Osteoblast (primary cell): ENCODE measurements around the gene C5. TPM values are rescaled to one million over a fixed set of nuclear protein-coding genes. Genes with fewer than 3 reads are reported as not detected.
"Not testable (repeated sequence)": the region's sequence is repeated elsewhere in the genome, so short reads cannot be mapped to it uniquely, and the experiment has no call there.

Source experiments
- DNase-seq: peaks from one replicate; pipeline ENCODE4 v3.0.0; 2011; ENCODE audit warnings: low spot score, mixed read lengths; ENCODE audit not compliant: insufficient read length; ENCODE audit errors: missing footprints
- H2AFZ ChIP-seq: 2 replicates; pipeline ENCODE4 v1.6.0; 2011; ENCODE audit warnings: mild to moderate bottlenecking, low read length
- H3K27ac ChIP-seq: 2 replicates; pipeline ENCODE4 v1.5.1; 2011; ENCODE audit warnings: mild to moderate bottlenecking, low read depth, low read length, moderate library complexity
- H3K27me3 ChIP-seq: 2 replicates; pipeline ENCODE4 v1.6.0; 2012; ENCODE audit warnings: mild to moderate bottlenecking, control low read depth, inconsistent platforms, low read length, moderate library complexity; ENCODE audit not compliant: insufficient read depth
- H3K36me3 ChIP-seq: 2 replicates; pipeline ENCODE4 v1.5.1; 2011; ENCODE audit warnings: mild to moderate bottlenecking, low read length, control low read depth, moderate library complexity; ENCODE audit not compliant: insufficient read depth
- H3K4me1 ChIP-seq: 2 replicates; pipeline ENCODE4 v1.5.1; 2011; ENCODE audit warnings: mild to moderate bottlenecking, low read length, control low read depth, moderate library complexity; ENCODE audit not compliant: insufficient read depth
- H3K4me2 ChIP-seq: 2 replicates; pipeline ENCODE4 v1.6.0; 2011; ENCODE audit warnings: mild to moderate bottlenecking, low read length; ENCODE audit not compliant: insufficient read depth
- H3K4me3 ChIP-seq: fragments of 200-600 bp; sonication (generic); 3 replicates; pipeline ENCODE4 v1.5.1; 2012; ENCODE audit warnings: mild to moderate bottlenecking, low read length, inconsistent platforms; ENCODE audit not compliant: insufficient read depth
- H3K79me2 ChIP-seq: 2 replicates; pipeline ENCODE4 v1.6.0; 2012; ENCODE audit warnings: mild to moderate bottlenecking, low read length, control low read depth, inconsistent platforms; ENCODE audit not compliant: insufficient read depth
- H3K9me3 ChIP-seq: 2 replicates; pipeline ENCODE4 v1.5.1; 2011; ENCODE audit warnings: low read depth, low read length, control low read depth
- H4K20me1 ChIP-seq: 2 replicates; pipeline ENCODE4 v1.6.0; 2012; ENCODE audit warnings: mild to moderate bottlenecking, low read length, control low read depth; ENCODE audit not compliant: insufficient read depth
- total RNA-seq: library from RNA; depleted of rRNA; stranded (reverse); fragments of >200 nt; gene quantifications from 2 replicates; pipeline ENCODE4 v1.2.3, GENCODE V29; 2012
- TF ChIP-seq, protein P1 (sequence below): IDR thresholded peaks from 2 replicates; pipeline ENCODE4 v1.5.1; 2011; ENCODE audit warnings: mild to moderate bottlenecking, low read depth, low read length, moderate library complexity; ENCODE audit errors: extremely low read depth

C5 gene
- 5.1 and 5.6 TPM in 2 replicates for total RNA-seq

DNA sequence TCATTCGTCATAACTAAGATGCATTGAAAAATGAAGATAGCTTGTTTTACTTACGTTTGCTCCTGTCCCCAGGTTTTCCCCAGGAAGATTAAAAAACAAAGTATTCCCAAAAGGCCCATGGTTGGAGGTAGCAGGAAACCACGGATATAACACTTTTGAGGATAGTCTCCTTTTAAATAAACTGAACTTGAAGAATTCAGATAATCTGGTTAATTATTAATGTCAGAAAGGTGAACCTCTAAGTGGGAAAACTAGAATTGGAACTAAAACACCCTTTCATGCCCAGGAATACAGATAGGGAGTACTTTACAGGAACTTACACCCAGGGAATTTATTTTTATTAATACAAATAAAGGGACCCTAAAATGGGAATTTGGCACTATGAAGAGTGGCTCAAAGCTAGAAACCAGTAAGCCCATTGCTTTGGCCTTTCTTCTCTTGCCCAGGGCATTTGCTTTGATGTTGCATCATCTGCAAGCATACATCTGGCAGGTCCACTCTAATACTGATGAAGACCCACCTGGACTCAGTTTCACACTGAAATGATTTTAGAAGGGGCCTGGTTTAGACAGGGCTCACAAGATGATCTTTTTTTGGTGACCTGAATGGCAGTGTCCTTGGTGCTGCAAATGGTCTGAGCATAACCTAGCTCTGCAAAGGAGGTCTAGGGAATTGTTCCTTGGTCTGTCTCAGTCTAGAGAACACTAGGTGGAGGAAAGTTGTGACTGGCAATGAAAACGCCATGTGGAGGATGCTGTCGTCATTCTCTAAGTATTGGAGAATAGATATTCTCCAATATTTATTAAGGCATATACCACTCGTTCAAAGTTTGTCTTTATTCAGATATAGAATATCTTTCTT is at the start of gene C5:
C5 (minus strand) TSS at position 148 of the 861 bp plus-strand sequence; CDS start at position 119, 29 bp downstream.
- no peak within 1 kb of the TSS for H3K4me3 ChIP-seq
- no peaks in the 10 kb centered on the region for H3K9me3 ChIP-seq
- no peak for DNase-seq
- no peak within 1 kb of the TSS for H3K4me2 ChIP-seq
- H4K20me1 ChIP-seq: no peaks in the 10 kb centered on the region
- no peak within 1 kb of the TSS for H2AFZ ChIP-seq
- no peaks in the 10 kb centered on the region for H3K4me1 ChIP-seq
- H3K79me2 ChIP-seq: no peaks in the 10 kb centered on the region
- H3K27me3 ChIP-seq: no peaks in the 10 kb centered on the region
- TF ChIP-seq, protein P1, sequence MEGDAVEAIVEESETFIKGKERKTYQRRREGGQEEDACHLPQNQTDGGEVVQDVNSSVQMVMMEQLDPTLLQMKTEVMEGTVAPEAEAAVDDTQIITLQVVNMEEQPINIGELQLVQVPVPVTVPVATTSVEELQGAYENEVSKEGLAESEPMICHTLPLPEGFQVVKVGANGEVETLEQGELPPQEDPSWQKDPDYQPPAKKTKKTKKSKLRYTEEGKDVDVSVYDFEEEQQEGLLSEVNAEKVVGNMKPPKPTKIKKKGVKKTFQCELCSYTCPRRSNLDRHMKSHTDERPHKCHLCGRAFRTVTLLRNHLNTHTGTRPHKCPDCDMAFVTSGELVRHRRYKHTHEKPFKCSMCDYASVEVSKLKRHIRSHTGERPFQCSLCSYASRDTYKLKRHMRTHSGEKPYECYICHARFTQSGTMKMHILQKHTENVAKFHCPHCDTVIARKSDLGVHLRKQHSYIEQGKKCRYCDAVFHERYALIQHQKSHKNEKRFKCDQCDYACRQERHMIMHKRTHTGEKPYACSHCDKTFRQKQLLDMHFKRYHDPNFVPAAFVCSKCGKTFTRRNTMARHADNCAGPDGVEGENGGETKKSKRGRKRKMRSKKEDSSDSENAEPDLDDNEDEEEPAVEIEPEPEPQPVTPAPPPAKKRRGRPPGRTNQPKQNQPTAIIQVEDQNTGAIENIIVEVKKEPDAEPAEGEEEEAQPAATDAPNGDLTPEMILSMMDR: no peak
- H3K36me3 ChIP-seq: no peaks in the 10 kb centered on the region
- no peak within 1 kb of the TSS for H3K27ac ChIP-seq

GRCh38 chr9:121098567-121099198 is 48.6 kb upstream of the C5 start:
- H2AFZ ChIP-seq: no peak overlapping the region
- no peaks in the 10 kb centered on the region for H4K20me1 ChIP-seq
- TF ChIP-seq, protein P1: no peak
- H3K36me3 ChIP-seq: no peaks in the 10 kb centered on the region
- H3K9me3 ChIP-seq: no peaks in the 10 kb centered on the region
- no peak overlapping the region for H3K4me3 ChIP-seq
- H3K4me2 ChIP-seq: no peak overlapping the region
- no peak overlapping the region for H3K27ac ChIP-seq
- no peaks in the 10 kb centered on the region for H3K27me3 ChIP-seq
- DNase-seq: no peak
- no peaks in the 10 kb centered on the region for H3K79me2 ChIP-seq
- H3K4me1 ChIP-seq: no peaks in the 10 kb centered on the region

GRCh38 chr9:121095057-121095456 is 45.0 kb upstream of the C5 start:
- no peaks in the 10 kb centered on the region for H4K20me1 ChIP-seq
- no peak overlapping the region for H3K4me3 ChIP-seq
- no peak overlapping the region for H3K27ac ChIP-seq
- H3K27me3 ChIP-seq: no peaks in the 10 kb centered on the region
- no peaks in the 10 kb centered on the region for H3K79me2 ChIP-seq
- no peaks in the 10 kb centered on the region for H3K9me3 ChIP-seq
- no peaks in the 10 kb centered on the region for H3K4me1 ChIP-seq
- H2AFZ ChIP-seq: no peak overlapping the region
- no peaks in the 10 kb centered on the region for H3K36me3 ChIP-seq
- TF ChIP-seq, protein P1: no peak
- DNase-seq: no peak
- H3K4me2 ChIP-seq: no peak overlapping the region

DNA sequence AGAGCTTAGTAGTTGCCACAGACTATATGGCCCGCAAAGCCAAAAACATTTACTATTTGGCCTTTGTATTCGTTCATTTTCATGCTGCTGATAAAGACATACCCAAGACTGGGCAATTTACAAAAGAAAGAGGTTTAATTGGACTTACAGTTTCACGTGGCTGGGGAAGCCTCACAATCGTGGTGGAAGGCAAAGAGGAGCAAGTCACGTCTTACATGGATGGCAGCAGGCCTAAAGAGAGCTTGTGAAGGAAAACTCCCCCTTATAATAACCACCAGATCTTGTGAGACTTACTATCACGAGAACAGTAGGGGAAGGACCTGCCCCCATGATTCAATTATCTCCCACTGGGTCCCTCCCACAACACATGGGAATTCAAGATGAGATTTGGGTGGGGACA is 40.7 kb upstream of the C5 start:
- H3K4me1 ChIP-seq, H4K20me1 ChIP-seq, H3K79me2 ChIP-seq, H3K4me2 ChIP-seq, H3K36me3 ChIP-seq, H3K9me3 ChIP-seq, H3K4me3 ChIP-seq, H3K27me3 ChIP-seq, DNase-seq, H3K27ac ChIP-seq, H2AFZ ChIP-seq: not testable (repeated sequence)
